ENCODE results near the gene NKRF. TPM values are rescaled to one million over a fixed set of nuclear protein-coding genes. Genes with fewer than 3 reads are reported as not detected.
A peak's percentile ranks its signal among the peaks of the same experiment; 100 is the strongest.

Gene NKRF
- total RNA-seq, 1 donor = 6.2 TPM

DNA sequence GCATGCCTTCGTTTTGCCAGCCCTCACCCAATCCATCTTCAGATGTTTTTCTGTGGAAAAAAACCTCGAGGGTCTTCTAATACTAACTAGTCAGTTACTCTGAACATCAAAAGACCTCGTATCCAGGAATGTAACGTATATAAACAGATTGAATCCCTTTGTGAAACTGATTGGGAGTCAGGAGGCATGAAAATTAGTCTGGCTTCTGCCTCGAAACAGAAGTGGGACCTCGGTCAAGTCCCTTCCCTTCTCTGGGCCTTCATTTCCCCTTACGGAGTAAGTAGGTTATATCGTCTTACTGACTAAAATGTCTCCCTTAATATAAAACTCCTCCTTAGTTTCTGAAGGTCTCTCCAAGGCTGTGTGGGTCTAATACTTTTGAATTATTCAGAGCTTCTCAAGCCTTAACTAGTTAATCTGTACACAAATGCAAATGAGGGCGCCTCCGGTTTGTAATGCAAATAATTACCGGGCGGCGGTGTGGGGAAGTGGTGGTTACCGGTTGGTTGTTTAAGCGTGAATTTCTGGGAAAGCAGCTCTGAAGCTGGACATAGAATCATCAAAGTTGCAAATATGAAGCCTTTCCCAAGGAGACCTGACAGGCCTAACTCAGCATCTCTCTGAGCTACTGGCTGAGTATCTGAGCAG lies 11.4 kb upstream of the NKRF start:
- DNase-seq (ENCODE audit: low read depth) = no peak
- TF ChIP-seq, protein P1, sequence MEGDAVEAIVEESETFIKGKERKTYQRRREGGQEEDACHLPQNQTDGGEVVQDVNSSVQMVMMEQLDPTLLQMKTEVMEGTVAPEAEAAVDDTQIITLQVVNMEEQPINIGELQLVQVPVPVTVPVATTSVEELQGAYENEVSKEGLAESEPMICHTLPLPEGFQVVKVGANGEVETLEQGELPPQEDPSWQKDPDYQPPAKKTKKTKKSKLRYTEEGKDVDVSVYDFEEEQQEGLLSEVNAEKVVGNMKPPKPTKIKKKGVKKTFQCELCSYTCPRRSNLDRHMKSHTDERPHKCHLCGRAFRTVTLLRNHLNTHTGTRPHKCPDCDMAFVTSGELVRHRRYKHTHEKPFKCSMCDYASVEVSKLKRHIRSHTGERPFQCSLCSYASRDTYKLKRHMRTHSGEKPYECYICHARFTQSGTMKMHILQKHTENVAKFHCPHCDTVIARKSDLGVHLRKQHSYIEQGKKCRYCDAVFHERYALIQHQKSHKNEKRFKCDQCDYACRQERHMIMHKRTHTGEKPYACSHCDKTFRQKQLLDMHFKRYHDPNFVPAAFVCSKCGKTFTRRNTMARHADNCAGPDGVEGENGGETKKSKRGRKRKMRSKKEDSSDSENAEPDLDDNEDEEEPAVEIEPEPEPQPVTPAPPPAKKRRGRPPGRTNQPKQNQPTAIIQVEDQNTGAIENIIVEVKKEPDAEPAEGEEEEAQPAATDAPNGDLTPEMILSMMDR (IDR thresholded peaks at IDR 0.05; ENCODE audit: insufficient read depth, low read length) = no peak
- H3K4me3 ChIP-seq (ENCODE audit: low read depth, low read length) = no peak overlapping the region

DNA sequence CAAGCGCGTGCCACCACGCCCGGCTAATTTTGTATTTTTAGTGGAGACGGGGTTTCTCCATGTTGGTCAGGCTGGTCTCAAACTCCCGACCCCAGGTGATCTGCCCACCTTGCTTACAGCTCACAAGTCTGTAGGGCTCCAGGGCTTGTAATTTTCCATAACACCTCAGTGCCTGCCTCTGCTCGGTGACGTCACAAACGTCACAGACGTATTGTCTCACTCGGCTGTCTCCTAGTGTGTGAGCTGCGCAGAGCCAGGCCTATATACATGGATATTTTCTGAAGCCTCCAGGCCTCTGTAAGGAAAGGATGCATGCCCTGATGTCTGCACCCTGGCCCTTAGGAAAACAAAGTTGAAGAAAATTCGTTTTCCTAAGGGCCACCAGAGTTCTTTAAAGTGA lies 8.6 kb upstream of the NKRF start:
- H3K4me3 ChIP-seq (ENCODE audit: low read depth, low read length) = no peak overlapping the region
- TF ChIP-seq, protein P1 (IDR thresholded peaks at IDR 0.05; ENCODE audit: insufficient read depth, low read length) = no peak
- no peak for DNase-seq (ENCODE audit: low read depth)

DNA sequence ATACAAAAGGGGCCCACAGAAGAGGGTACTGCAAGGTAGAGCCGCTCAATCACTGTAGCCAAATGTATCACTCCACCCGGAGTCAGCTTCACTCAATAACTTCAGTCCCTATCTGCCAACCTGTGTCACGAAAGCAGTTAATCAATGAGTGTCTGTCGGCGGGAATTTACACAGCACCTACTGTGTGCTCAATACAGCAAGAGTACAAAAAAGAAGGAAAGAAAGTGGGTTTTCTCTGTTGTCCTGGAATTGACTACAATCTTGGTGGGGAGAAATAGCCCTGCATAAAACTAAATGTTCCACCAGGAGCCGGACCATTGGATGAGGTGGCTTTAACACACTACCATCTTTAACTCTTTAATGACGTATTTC lies 780 bp upstream of the NKRF start:
- DNase-seq (ENCODE audit: low read depth) = no peak
- TF ChIP-seq, protein P1 (IDR thresholded peaks at IDR 0.05; ENCODE audit: insufficient read depth, low read length) = no peak

DNA sequence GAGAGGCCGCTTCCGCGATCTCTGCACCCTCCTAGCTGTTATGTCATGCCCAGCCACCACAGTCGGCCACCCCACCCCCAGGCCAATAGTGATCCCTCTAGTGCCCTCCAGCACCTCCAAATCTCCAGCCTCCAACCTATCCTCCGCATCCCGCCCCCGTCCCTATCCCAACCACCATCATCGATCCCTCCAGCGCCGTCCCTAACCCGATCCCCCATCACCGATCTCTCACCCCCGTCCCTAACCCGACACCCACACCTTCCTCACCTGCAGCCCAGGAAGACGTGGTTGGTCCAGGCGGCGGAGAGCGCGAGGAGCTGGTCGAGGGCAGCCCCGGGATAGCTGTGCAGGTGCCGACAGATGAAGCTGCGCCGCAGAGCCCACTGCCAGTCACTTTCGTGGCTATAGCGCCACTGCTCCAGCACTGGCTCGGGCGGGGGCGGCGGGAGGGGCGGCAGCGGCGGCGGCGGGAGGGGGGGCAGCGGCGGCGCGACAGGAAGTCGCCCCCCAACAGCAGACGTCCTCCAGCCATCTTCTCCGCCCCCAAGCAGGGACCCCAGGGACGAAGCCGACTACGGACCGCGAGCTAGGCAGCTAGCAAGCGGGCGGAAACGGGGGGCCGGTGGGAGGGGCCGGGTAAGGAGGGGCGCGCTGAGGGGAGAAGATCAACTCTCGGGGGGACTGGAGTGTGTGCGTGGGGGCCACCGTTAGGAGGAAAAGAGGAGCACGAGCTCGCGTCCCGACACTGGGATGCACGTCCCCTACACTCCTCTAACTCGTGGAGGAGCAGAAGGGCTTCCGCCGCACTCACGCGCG lies 552 bp downstream of the NKRF start:
- peak overlapping the region; percentile 89 for H3K4me3 ChIP-seq (ENCODE audit: low read depth, low read length)
- DNase-seq (ENCODE audit: low read depth) = no peak

More for the DNA sequence above, 780 bp upstream of the NKRF start:
- H3K4me3 ChIP-seq (ENCODE audit: low read depth, low read length) = peak overlapping the region; percentile 89

DNA sequence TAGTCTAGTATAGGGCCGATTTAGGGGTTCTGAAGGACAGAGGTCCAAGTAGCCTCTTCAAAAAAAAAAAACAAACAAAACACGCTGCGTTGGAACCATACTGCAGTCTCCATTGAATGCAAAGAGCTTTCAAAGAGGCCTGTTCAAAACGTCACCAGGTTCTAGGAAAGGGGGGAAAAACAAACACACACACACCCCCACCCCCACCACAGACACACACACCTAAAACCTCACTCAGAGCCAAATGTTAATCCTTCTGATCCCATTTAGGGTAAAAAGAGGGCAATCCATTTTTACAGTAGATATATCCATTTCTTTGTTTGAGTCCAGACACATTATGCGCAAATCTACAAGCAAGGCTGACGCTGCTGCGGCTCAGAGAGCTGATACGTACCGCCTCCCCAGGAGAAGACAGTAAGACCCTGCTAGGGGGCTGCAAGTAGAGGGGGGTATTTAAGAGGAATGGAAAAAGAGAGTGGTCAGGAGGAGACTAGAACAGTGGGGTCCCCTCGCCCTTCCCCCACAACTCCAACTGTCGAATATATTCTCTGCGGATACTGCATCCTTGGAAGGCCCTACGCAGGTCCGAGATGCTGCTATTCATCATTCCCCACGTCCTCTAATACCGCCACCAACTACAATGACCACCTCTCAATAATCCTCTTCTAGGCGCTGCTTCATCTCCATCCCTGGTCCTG lies 1.3 kb downstream of the NKRF start:
- H3K4me3 ChIP-seq (ENCODE audit: low read depth, low read length) = peak overlapping the region; percentile 89
- TF ChIP-seq, protein P1 (IDR thresholded peaks at IDR 0.05; ENCODE audit: insufficient read depth, low read length) = no peak
- no peak for DNase-seq (ENCODE audit: low read depth)

More for the DNA sequence above, 552 bp downstream of the NKRF start:
- TF ChIP-seq, protein P1 (IDR thresholded peaks at IDR 0.05; ENCODE audit: insufficient read depth, low read length) = no peak

DNA sequence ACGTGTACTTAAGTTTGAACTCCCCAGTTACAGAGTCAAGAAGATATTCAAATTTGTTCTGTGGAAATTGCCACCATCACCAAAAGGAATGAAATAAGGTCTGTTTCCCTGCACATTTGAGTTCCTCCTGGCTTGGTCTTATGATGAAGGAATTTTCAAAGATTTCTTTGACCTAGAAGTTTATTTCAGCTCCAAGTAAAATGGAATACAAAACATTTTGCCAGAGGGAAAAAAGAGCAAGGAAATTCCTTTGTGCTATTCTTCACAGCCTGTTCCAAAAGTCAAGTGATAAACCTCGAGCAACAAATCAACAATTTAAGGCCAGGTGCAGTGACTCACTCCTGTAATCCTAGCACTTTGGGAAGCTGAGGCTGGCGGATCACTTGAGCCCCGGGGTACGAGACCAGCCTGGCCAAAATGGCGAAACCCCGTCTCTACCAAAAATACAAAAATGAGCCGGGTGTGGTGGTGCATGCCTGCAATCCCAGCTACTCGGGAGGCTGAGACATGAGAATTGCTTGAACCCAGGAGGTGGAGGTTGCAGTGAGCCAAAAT lies 3.4 kb downstream of the NKRF start:
- no peak overlapping the region for H3K4me3 ChIP-seq (ENCODE audit: low read depth, low read length)
- TF ChIP-seq, protein P1 (IDR thresholded peaks at IDR 0.05; ENCODE audit: insufficient read depth, low read length) = no peak
- DNase-seq (ENCODE audit: low read depth) = no peak
